KOPT-K1 (cell line): ENCODE measurements around the gene SLC19A3.
"Not testable (repeated sequence)": the region's sequence is repeated elsewhere in the genome, so short reads cannot be mapped to it uniquely, and the experiment has no call there.

Experiments used
- H3K27ac ChIP-seq: fragments of 200-600 bp; sonication (generic); 2 replicates; pipeline ENCODE4 v1.5.1; 2016; ENCODE audit warnings: antibody characterized with exemption, mild to moderate bottlenecking, low read depth, low read length; ENCODE audit not compliant: poor library complexity, severe bottlenecking
- H3K36me3 ChIP-seq: fragments of 200-600 bp; sonication (generic); 2 replicates; pipeline ENCODE4 v1.5.1; 2017; ENCODE audit warnings: antibody characterized with exemption, mild to moderate bottlenecking, low read length, moderate library complexity; ENCODE audit not compliant: insufficient read depth
- H3K9me3 ChIP-seq: fragments of 200-600 bp; sonication (generic); 2 replicates; pipeline ENCODE4 v1.5.1; 2017; ENCODE audit warnings: antibody characterized with exemption, low read length, mild to moderate bottlenecking; ENCODE audit not compliant: insufficient read depth, poor library complexity, severe bottlenecking

The SLC19A3 gene

GRCh38 chr2:227719641-227720040 is 1.8 kb upstream of the SLC19A3 start:
- Histone ChIP-seq H3K9me3 (no peaks in the 10 kb centered on the region), H3K27ac (no peak overlapping the region), H3K36me3 (no peaks in the 10 kb centered on the region)

- H3K36me3 ChIP-seq: no peaks in the 10 kb centered on the region
Measured at GRCh38 chr2:227716501-227716900, 1.3 kb downstream of the SLC19A3 start.

GRCh38 chr2:227713291-227713690 is 4.5 kb downstream of the SLC19A3 start:
- Histone ChIP-seq H3K36me3 (no peaks in the 10 kb centered on the region), H3K9me3 (no peaks in the 10 kb centered on the region)

More at GRCh38 chr2:227716501-227716900, 1.3 kb downstream of the SLC19A3 start:
- no peaks in the 10 kb centered on the region for H3K9me3 ChIP-seq
- no peak overlapping the region for H3K27ac ChIP-seq

GRCh38 chr2:227710986-227711385 is 6.8 kb downstream of the SLC19A3 start:
- no peaks in the 10 kb centered on the region for H3K36me3 ChIP-seq
- H3K9me3 ChIP-seq: no peaks in the 10 kb centered on the region
- H3K27ac ChIP-seq: no peak overlapping the region

More at GRCh38 chr2:227713291-227713690, 4.5 kb downstream of the SLC19A3 start:
- no peak overlapping the region for H3K27ac ChIP-seq

DNA sequence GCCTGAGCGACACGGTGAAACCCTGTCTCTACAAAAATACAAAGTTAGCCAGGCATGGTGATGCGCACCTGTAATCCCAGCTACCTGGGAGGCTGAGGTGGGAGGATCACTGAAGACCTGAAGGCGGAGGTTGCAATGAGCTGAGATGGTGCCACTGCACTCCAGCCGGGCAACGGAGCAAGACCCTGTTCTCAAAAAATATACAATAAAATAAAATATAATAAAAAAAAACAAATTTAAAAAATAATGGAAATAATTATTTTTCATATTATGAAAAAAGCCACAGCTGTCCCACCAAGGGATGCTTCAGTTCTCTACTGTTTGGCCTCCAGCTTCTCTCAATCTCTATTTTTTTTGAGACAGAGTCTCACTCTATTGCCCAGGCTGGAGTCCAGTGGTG is 10.4 kb downstream of the SLC19A3 start:
- Histone ChIP-seq H3K9me3 (no peaks in the 10 kb centered on the region), H3K27ac (no peak overlapping the region), H3K36me3 (no peaks in the 10 kb centered on the region)

DNA sequence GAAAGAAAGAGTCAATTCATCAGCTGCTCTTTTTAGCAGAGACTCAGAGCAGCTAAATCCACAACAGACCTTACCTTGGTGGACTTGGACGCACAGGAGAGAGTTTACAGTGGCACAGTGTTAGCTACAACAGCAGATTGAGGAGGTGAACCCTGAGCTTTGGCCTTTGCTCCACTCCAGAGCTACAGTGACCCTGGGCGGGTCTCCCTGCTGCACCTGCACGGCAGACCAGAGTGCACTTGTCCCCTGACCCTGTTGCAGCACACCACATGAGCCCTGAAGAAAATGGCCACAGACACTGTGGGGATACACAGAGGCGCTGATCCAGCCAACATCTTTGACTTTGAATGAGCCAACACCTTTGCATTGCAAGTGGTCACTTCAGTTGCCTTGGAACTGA is 11.0 kb downstream of the SLC19A3 start:
- Histone ChIP-seq H3K36me3 (no peaks in the 10 kb centered on the region), H3K9me3 (no peaks in the 10 kb centered on the region), H3K27ac (no peak overlapping the region)

DNA sequence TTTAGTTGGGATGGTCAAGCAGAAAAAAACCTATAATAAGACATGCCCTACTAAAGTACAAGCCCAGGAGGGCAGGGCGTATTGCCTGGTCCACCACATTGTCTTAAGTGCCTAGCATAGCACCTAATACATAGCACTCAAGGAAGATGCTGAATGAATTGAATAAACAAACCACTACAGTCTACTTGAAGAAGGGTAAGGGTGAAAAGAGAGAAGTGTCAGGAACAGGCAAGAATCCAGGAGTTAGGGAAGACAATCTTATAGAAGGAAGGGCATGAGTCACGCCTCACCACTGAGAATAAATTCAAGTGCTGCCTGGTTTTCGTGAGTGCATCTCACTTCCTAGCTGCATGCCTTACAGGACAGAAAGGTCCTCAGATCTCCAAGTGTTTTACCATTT is 13.9 kb downstream of the SLC19A3 start:
- no peaks in the 10 kb centered on the region for H3K9me3 ChIP-seq
- no peak overlapping the region for H3K27ac ChIP-seq
- no peaks in the 10 kb centered on the region for H3K36me3 ChIP-seq

GRCh38 chr2:227703280-227703732 is 14.5 kb downstream of the SLC19A3 start:
- Histone ChIP-seq H3K9me3 (no peaks in the 10 kb centered on the region), H3K36me3 (no peaks in the 10 kb centered on the region), H3K27ac (no peak overlapping the region)

- H3K27ac ChIP-seq: no peak overlapping the region
- no peaks in the 10 kb centered on the region for H3K36me3 ChIP-seq
- H3K9me3 ChIP-seq: no peaks in the 10 kb centered on the region
Measured at GRCh38 chr2:227701556-227701955, 16.3 kb downstream of the SLC19A3 start.

DNA sequence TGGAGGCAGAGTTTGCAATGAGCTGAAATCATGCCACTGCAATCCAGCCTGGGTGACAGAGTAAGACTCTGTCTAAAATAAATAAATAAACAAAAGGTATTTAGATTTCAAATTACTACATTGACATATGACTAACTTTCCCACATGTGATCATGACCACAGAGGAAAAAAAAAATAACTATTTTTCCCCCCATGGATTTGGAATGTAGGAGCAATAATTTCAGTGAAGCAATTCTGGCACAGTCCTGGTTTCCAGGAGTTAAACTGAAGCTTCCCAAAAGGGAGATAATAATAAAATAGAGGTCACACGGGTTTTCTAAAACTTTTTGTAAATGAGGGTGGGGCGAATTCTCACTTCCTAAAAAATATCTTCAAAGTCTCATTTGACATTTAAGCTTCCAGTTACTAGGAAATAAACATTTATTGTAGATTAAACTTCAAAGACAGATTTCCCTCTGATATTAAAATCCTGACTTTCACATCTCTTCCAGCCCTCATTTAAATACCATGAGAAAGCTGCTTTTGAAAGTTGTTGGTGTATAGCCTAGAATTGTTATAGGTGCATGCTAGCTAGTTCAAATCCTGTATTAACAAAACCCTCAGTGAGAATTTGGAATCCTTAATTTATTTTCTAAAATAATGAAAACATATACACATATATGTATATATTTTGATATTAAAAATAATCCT is 20.7 kb downstream of the SLC19A3 start:
- Histone ChIP-seq H3K27ac (no peak overlapping the region), H3K9me3 (no peaks in the 10 kb centered on the region)

GRCh38 chr2:227687189-227687588 is 30.6 kb downstream of the SLC19A3 start:
- no peaks in the 10 kb centered on the region for H3K9me3 ChIP-seq
- H3K36me3 ChIP-seq: no peaks in the 10 kb centered on the region
- no peak overlapping the region for H3K27ac ChIP-seq

More for the DNA sequence above, 20.7 kb downstream of the SLC19A3 start:
- no peaks in the 10 kb centered on the region for H3K36me3 ChIP-seq

GRCh38 chr2:227684258-227684657 is 33.6 kb downstream of the SLC19A3 start:
- Histone ChIP-seq H3K36me3 (no peaks in the 10 kb centered on the region), H3K9me3 (no peaks in the 10 kb centered on the region), H3K27ac (no peak overlapping the region)

- Histone ChIP-seq H3K9me3 (no peaks in the 10 kb centered on the region), H3K36me3 (no peaks in the 10 kb centered on the region), H3K27ac (no peak overlapping the region)
Measured at GRCh38 chr2:227677928-227678327, 39.9 kb downstream of the SLC19A3 start.

DNA sequence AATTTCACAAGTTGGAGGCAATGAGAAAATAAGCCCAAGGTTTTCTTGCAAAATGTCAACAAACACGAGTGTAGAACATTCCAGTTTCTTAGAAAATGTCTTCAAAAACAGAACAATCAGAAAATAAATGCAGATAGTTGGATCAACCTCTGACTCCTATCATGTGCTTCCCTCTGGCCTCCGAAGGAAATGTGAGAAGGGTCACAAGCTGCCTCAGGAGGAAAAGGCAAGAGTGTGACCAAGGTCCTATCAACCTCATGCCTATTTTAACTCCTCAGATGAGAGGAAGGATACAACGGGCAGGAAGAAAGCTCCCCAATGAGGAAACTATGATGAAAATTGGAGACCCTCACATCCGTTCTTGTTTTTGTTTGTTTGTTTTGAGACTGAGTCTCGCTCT is 43.3 kb downstream of the SLC19A3 start:
- Histone ChIP-seq H3K9me3 (no peaks in the 10 kb centered on the region), H3K36me3 (no peaks in the 10 kb centered on the region), H3K27ac (no peak overlapping the region)

DNA sequence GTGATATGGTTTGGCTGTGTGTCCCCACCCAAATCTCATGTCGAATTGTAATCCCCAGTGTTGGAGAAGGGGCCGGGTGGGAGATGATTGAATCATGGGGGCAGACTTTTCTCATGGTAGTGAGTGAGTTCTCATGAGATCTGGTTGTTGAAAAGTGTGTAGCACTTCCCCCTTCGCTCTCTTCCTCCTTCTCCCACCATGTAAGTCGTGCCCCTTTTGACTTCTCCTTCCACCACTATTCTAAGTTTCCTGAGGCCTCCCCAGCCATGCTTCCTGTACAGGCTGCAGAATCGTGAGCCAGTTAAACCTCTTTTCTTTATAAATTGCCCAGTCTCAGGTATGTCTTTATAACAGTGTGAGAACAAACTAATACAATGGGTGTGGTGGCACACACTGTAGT is 44.2 kb downstream of the SLC19A3 start:
- not testable (repeated sequence) for H3K36me3 ChIP-seq, H3K9me3 ChIP-seq, H3K27ac ChIP-seq

DNA sequence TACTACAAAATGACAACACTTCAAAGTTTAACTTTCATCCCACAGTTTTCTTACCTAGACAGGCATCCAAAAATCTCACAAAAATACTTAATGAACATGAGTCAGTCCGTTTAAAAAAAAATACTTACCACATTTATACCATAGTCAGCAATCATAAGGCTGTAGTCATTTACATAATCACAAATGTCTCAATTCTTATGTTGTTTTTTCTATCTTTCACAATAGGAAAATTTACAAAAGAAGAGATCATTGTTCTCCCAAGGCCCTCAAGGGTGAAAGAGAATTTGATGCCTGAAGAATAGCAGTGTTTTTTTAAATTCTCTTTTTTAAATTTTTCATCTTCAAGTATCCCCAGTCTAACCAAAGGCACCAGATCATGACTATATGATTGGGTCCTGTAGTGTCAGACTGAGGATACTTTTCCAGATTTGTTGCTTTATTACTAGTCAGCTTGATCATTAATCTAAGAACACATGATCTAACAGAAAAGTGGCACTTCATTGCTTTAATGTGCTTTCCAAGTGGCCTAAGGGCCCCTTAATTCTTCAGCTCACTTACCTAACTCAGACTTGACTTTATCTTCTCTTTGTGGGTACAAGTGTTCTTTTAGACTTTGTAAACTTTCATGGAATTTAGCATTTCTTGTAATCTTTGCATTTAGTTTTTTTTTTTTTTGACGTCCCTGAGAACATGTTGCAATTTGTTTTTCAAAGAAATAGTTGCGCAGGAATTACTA is 46.5 kb downstream of the SLC19A3 start:
- Histone ChIP-seq H3K36me3 (no peaks in the 10 kb centered on the region), H3K27ac (no peak overlapping the region), H3K9me3 (no peaks in the 10 kb centered on the region)
